ENCODE measurements around the gene TAOK2.

TAOK2 gene

DNA sequence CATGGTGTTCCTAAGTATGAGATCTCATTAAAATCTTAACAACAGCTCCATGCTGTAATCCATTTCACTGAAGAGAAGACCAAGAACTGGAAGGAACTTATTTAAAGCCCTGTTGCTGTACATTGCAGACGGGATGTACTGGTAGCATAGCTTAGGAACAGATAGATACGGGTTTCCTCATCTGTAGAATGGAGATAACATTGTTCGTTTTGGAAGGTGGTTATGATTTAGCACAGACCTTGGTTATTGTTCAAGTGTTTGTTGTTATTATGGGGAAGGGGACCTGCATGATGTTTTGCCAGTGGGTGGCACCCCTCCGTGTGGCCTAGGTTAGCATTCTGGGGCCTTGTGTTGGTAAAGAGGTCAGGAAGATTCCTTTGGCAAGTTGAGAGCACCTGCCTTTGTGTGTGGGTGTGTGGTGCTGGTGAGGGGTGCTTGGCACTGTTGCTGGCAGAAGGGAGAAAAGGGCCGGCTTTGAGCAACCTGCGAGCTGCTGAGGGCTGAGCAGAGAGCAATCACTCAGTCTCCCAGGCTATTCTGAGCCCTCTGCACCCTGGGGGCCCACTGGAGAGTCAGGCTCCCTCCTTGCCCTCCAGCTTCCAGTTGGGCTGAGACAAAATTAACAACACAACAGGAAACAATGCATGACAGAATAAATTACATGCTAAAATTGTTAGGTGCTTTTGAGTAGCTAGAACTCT is 2.3 kb downstream of the TAOK2 start:
- DNase-seq (ENCODE audit: low spot score) = no peak
- TF ChIP-seq, protein P1, sequence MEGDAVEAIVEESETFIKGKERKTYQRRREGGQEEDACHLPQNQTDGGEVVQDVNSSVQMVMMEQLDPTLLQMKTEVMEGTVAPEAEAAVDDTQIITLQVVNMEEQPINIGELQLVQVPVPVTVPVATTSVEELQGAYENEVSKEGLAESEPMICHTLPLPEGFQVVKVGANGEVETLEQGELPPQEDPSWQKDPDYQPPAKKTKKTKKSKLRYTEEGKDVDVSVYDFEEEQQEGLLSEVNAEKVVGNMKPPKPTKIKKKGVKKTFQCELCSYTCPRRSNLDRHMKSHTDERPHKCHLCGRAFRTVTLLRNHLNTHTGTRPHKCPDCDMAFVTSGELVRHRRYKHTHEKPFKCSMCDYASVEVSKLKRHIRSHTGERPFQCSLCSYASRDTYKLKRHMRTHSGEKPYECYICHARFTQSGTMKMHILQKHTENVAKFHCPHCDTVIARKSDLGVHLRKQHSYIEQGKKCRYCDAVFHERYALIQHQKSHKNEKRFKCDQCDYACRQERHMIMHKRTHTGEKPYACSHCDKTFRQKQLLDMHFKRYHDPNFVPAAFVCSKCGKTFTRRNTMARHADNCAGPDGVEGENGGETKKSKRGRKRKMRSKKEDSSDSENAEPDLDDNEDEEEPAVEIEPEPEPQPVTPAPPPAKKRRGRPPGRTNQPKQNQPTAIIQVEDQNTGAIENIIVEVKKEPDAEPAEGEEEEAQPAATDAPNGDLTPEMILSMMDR (IDR thresholded peaks at IDR 0.05; ENCODE audit: borderline replicate concordance, control extremely low read depth, extremely low read depth, insufficient read depth, missing control alignments) = no peak
- in situ Hi-C loops (cut with MboI; ENCODE audit: low sequenced_read_pairs, unreplicated experiment) = loop anchor here (10.0 kb wide), 1 partner anchor 61 kb away; no protein-coding TSS in a partner anchor

DNA sequence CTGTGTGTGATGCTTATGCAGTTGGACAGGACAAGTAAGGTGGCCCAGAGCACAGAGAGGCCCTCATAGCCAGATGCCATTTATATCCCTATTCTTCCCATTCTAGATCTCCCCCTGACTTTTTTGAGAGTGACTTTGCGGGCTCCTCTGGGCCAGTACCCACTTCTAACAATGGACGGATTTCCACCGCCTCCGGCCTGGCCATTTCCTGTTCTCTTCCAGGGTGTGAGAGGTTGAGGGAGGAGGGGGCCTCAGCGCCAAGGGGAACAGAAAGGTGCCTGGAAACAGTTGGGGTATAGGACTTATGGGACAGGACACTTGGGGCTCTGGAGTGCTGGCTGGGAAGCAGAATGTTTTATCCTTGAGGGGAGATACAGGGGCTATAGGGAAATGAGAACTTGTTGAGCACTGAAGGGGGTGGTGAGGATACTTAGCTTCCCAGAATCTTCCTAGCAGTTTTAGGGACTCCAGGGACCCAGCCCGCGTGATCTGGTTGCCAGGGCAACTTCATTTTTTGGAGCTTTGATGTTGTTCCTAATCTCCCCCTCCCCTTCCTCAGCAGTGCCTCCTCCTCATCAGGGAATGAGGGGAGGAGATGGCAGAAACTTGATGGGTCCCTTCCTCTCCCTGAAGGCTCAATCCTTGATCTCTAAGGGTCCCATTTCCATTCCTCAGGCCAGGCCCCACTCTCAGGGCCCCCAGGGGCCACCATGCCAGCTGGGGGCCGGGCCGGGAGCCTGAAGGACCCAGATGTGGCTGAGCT is 3.6 kb downstream of the TAOK2 start:
- in situ Hi-C loops (cut with MboI; ENCODE audit: low sequenced_read_pairs, unreplicated experiment) = loop anchor here (10.0 kb wide), 1 partner anchor 62 kb away; no protein-coding TSS in a partner anchor
- DNase-seq (ENCODE audit: low spot score) = no peak
- TF ChIP-seq, protein P1 (IDR thresholded peaks at IDR 0.05; ENCODE audit: borderline replicate concordance, control extremely low read depth, extremely low read depth, insufficient read depth, missing control alignments) = no peak

GRCh38 chr16:29978081-29978480 is 4.4 kb downstream of the TAOK2 start:
- TF ChIP-seq, protein P1 (IDR thresholded peaks at IDR 0.05; ENCODE audit: borderline replicate concordance, control extremely low read depth, extremely low read depth, insufficient read depth, missing control alignments) = no peak
- in situ Hi-C loops (cut with MboI; ENCODE audit: low sequenced_read_pairs, unreplicated experiment) = loop anchor here (10.0 kb wide), 1 partner anchor 63 kb away; no protein-coding TSS in a partner anchor

DNA sequence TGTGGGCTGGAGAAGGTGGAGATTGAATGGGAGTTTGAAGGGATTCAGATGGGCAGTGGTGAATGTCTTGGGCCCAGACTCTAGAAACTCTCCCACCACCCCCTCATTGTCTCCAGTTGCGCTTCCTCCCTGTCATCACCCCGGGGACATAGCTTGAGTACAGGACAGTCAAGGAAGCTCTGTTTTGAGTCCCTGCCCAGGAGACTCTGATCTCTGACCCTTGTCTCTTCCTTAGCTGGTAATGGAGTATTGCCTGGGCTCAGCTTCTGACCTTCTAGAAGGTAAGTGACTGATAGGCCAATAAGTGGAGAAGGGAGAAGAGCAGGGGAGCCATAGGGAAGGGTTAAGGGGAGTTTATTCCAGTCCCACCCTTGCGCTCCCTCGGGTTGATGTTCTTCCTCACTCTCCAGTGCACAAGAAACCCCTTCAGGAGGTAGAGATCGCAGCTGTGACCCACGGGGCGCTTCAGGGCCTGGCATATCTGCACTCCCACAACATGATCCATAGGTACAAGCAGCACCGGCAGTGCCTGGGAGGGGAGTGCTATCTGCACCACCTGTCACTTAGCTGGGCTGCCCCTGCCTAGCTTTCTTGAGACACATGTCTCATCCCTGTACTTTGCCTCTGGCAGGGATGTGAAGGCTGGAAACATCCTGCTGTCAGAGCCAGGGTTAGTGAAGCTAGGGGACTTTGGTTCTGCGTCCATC is 5.0 kb downstream of the TAOK2 start:
- TF ChIP-seq, protein P1 (IDR thresholded peaks at IDR 0.05; ENCODE audit: borderline replicate concordance, control extremely low read depth, extremely low read depth, insufficient read depth, missing control alignments) = no peak
- DNase-seq (ENCODE audit: low spot score) = no peak
- in situ Hi-C loops (cut with MboI; ENCODE audit: low sequenced_read_pairs, unreplicated experiment) = loop anchor here (10.0 kb wide), 1 partner anchor 64 kb away; no protein-coding TSS in a partner anchor

More at GRCh38 chr16:29978081-29978480, 4.4 kb downstream of the TAOK2 start:
- no peak for DNase-seq (ENCODE audit: low spot score)

DNA sequence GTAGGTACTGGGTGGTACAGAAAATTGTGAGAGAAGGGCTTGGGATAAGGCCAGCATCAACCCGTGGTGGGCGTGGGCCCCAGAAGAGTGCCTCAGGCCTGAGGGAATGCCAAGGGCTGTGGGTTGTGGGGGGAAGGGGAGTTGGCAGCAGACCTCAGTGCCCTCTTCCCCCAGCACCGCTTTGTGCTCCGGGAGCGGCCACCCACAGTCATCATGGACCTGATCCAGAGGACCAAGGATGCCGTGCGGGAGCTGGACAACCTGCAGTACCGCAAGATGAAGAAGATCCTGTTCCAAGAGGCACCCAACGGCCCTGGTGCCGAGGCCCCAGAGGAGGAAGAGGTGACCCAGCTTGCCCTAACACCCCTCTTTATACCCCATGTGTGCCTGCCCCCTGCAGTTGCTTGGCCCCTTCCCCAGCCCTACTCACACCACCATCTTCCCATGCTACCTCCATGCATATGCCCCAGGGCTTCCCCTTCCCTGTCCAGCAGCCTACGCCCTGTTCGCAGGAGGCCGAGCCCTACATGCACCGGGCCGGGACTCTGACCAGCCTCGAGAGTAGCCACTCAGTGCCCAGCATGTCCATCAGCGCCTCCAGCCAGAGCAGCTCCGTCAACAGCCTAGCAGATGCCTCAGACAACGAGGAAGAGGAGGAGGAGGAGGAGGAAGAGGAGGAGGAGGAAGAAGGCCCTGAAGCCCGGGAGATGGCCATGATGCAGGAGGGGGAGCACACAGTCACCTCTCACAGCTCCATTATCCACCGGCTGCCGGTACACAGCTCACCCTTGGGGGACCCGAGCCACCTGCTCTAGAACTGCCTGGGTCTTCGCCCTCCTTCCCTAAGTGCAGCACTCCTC is 9.1 kb downstream of the TAOK2 start:
- TF ChIP-seq, protein P1 (IDR thresholded peaks at IDR 0.05; ENCODE audit: borderline replicate concordance, control extremely low read depth, extremely low read depth, insufficient read depth, missing control alignments) = no peak

More for the DNA sequence above, 9.1 kb downstream of the TAOK2 start:
- no peak for DNase-seq (ENCODE audit: low spot score)
- in situ Hi-C loops (cut with MboI; ENCODE audit: low sequenced_read_pairs, unreplicated experiment) = no loop called here

Data from GM13976 (cell line).